ENCODE results near the gene ABCA4.

DNA sequence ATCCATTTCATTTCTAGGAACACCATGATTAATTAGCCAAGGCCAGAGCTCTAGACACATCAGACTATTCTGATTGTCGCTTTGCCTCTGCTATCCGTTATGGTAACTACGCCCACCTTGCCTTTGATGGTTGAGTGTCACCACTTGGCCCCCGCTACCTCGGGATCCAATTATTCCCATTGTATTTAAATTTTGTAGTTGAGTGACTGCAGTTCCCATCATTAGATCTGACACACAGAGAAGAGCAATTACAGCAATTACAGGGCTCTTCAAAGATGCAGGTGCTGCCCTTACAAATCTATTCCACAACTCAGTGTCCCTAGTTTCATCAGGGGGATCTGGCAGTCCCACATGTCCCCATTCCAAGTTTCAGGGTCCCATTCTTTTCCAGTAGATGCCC lies 44.9 kb upstream of the ABCA4 start:
- TF ChIP-seq POLR2A (IDR thresholded peaks at IDR 0.05; ENCODE audit: low read depth, low read length) (no peak), TAF1 (IDR thresholded peaks at IDR 0.05; ENCODE audit: borderline replicate concordance, low read depth, low read length) (no peak), POLR2AphosphoS5 (IDR thresholded peaks at IDR 0.05; ENCODE audit: low read depth, low read length) (no peak)
